Measurements from ENCODE around the gene CDH23. TPM values are rescaled to one million over a fixed set of nuclear protein-coding genes. Genes with fewer than 3 reads are reported as not detected.

The CDH23 gene
- total RNA-seq, 1 experiment from 2014 or later, result 0.06 TPM

GRCh38 chr10:71740069-71740653, 343.4 kb downstream of the CDH23 start:
- no peak for DNase-seq (ENCODE audit: low read depth)

- no peak for DNase-seq (ENCODE audit: low read depth)
These were observed 344.3 kb downstream of the CDH23 start for GRCh38 chr10:71741029-71741428.

- DNase-seq (ENCODE audit: low read depth), result no peak
These were observed 345.0 kb downstream of the CDH23 start for GRCh38 chr10:71741671-71742070.

GRCh38 chr10:71742301-71743088, 345.8 kb downstream of the CDH23 start:
- DNase-seq (ENCODE audit: low read depth), result no peak

- no peak for DNase-seq (ENCODE audit: low read depth)
These were observed 346.5 kb downstream of the CDH23 start for GRCh38 chr10:71743089-71743838.

- DNase-seq (ENCODE audit: low read depth), result no peak
These were observed 347.1 kb downstream of the CDH23 start for GRCh38 chr10:71743866-71744265.

- no peak for DNase-seq (ENCODE audit: low read depth)
These were observed 348.4 kb downstream of the CDH23 start for GRCh38 chr10:71744897-71745663.

GRCh38 chr10:71745664-71746250, 349.0 kb downstream of the CDH23 start:
- no peak for DNase-seq (ENCODE audit: low read depth)

GRCh38 chr10:71746344-71747037, 349.8 kb downstream of the CDH23 start:
- DNase-seq (ENCODE audit: low read depth), result no peak

- no peak for DNase-seq (ENCODE audit: low read depth)
These were observed 350.4 kb downstream of the CDH23 start for GRCh38 chr10:71747039-71747531.

GRCh38 chr10:71747551-71748523, 351.1 kb downstream of the CDH23 start:
- DNase-seq (ENCODE audit: low read depth), result no peak

GRCh38 chr10:71748671-71749191, 352.0 kb downstream of the CDH23 start:
- no peak for DNase-seq (ENCODE audit: low read depth)

- DNase-seq (ENCODE audit: low read depth), result no peak
These were observed 352.7 kb downstream of the CDH23 start for GRCh38 chr10:71749396-71749795.

- no peak for DNase-seq (ENCODE audit: low read depth)
These were observed 353.6 kb downstream of the CDH23 start for GRCh38 chr10:71750124-71750841.

GRCh38 chr10:71750986-71751385, 354.3 kb downstream of the CDH23 start:
- no peak for DNase-seq (ENCODE audit: low read depth)

- no peak for DNase-seq (ENCODE audit: low read depth)
These were observed 354.9 kb downstream of the CDH23 start for GRCh38 chr10:71751515-71752224.

GRCh38 chr10:71752391-71753090, 355.8 kb downstream of the CDH23 start:
- DNase-seq (ENCODE audit: low read depth), result no peak
